Astrocyte (in vitro differentiated cells and primary cell): ENCODE data around the gene VGLL2.
"Not testable (repeated sequence)": the region's sequence is repeated elsewhere in the genome, so short reads cannot be mapped to it uniquely, and the experiment has no call there.

Source experiments
- EZH2 ChIP-seq: IDR thresholded peaks from 2 replicates; pipeline ENCODE4 v1.6.1; 2012; ENCODE audit warnings: mild to moderate bottlenecking, low read length, inconsistent platforms; ENCODE audit not compliant: insufficient read depth
- TF ChIP-seq, protein P1 (sequence below): IDR thresholded peaks from 2 replicates; pipeline ENCODE4 v1.5.1; 2011; ENCODE audit warnings: low read depth, mild to moderate bottlenecking, inconsistent platforms, low read length, moderate library complexity; ENCODE audit not compliant: insufficient read depth

DNA sequence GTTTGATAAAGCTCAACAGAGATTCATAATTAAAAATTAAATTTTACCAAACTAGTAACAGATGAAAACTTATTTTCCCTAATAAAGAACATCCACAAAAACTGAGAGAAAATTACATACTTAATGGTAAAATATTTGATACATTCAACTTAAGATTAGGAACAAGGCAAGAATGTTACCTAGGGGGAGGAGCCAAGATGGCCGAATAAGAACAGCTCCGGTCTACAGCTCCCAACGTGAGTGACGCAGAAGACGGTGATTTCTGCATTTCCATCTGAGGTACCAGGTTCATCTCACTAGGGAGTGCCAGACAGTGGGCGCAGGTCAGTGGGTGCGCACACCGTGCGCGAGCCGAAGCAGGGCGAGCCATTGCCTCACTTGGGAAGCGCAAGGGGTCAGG lies 20.8 kb upstream of the VGLL2 start:
- TF ChIP-seq, protein P1, sequence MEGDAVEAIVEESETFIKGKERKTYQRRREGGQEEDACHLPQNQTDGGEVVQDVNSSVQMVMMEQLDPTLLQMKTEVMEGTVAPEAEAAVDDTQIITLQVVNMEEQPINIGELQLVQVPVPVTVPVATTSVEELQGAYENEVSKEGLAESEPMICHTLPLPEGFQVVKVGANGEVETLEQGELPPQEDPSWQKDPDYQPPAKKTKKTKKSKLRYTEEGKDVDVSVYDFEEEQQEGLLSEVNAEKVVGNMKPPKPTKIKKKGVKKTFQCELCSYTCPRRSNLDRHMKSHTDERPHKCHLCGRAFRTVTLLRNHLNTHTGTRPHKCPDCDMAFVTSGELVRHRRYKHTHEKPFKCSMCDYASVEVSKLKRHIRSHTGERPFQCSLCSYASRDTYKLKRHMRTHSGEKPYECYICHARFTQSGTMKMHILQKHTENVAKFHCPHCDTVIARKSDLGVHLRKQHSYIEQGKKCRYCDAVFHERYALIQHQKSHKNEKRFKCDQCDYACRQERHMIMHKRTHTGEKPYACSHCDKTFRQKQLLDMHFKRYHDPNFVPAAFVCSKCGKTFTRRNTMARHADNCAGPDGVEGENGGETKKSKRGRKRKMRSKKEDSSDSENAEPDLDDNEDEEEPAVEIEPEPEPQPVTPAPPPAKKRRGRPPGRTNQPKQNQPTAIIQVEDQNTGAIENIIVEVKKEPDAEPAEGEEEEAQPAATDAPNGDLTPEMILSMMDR, result not testable (repeated sequence)
- TF ChIP-seq EZH2, result not testable (repeated sequence)
